Activated CD8-positive, alpha-beta memory T cell treated with anti-CD3 and anti-CD28 coated beads, Interleukin-2, amount 50 U/mL, for 24 hours (primary cell): ENCODE results near the gene HIPK1.
"Not testable (repeated sequence)": the region's sequence is repeated elsewhere in the genome, so short reads cannot be mapped to it uniquely, and the experiment has no call there.

ENCODE experiments used
- DNase-seq: peaks from one replicate; pipeline ENCODE4 v3.0.0-alpha.2; 2020; ENCODE audit errors: extremely low read depth

The HIPK1 gene

DNA sequence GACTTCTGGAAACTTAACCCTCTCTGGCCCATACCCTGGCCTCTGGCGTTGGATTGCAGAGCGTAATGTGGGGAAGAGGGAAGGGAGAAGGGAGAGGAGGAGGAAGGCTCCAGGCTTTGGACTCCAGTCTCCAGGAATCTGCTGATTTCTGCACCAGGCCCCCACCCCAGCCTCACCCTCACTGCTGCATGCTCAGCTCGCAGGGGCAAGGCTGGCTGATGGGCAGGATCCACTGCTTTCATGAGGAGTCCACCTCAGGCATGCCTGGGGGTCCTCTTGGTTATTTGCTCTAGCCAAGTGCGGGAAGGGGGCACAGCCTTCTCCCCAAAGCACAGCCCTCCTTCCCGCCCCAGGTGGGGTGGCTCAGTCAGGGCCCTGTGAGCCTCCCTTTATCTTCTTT, 53.8 kb downstream of the HIPK1 start:
- DNase-seq = no peak

DNA sequence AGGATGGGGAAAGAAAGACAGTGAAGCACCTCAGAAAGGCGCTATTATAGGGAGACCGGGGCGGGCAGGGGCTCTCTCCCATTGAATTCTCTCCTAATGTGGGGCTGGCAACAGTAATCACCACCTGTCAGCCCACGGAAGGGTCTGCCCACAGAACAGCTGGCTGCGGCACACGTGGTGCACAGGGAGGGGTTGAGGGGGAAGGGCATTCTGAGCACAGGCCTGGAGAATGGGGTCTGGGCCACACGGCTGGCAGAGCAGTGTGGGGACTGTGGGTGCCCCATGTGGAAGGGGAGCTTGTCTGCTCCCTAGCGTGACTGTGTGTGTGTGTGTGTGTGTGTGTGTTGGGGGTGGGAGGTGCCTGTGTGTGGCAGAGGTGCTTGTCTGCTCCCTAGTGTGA, 54.3 kb downstream of the HIPK1 start:
- DNase-seq = no peak

DNA sequence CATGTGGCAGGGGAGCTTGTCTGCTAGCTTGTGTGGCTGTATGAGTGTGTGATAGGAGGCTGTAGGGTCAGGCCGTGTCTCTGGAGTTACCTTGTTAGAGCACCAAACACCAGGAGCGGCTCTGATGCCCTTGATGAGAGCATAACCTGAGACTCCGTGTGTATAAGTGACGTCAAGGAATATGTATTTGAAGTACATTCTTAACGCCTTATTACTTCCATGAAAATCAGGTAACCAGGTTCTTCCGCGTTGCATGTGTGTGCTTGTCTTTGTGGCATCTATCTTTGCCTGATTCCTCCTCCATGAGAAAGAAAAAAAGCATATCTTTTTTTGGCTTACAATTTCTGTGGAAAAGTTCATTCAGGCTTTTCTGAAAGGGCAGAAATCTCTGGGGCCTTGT, 54.7 kb downstream of the HIPK1 start:
- no peak for DNase-seq

DNA sequence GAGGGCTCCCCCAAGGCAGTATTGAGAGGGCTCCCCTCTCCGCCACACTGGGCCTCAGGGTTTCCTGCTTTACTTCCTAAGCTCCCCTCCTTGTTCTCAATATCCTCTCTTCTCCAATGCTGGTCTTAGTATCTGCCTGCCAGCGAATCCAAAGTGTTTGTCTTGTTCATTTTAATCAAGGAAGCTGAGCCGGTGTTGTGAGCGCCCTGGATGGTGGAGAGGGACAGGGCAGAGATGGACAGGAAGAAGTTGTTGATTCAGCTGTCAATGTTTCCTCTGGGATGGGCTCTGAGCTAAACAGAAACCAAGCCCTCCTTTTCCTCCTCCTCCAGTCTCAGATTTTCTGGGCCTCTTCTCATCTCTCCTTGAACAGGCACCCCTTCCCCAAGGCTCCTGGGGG, 55.6 kb downstream of the HIPK1 start:
- no peak for DNase-seq

DNA sequence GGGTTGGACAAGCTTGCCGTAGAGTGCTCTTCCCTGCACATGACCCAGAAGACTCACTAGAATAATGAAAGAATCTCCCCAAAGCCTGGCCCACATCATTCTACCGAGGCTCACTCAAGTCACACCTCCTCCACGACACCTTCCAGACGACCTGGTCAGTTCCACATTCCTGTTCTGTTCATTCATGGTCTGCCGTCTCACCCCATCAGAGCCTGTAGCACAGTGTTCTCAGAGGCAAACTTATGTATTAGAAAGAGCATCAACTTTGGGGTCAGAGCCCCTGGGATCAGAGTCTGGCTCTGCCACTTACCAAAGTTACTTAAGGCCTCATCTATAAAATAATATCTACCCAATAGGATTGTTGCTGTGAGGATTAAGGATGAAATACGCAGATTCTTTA, 57.7 kb downstream of the HIPK1 start:
- no peak for DNase-seq

DNA sequence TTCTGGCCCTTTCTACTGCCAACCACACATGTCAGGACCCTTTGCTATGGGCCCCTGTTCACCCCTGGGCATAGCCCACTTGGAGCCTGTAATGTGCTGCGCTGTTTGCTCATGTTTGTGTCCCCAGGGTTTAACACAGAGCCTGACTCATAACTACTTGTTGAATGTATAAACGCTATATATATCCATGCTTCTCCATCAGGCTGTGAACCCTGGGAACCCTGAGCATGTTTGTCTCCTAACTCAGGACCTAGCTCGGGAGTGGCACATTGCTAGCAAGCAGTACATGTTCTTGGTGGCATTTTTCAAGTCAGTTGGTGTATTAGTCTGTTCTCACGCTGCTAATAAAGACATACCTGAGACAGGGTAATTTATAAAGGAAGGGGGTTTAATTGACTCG, 58.1 kb downstream of the HIPK1 start:
- no peak for DNase-seq

DNA sequence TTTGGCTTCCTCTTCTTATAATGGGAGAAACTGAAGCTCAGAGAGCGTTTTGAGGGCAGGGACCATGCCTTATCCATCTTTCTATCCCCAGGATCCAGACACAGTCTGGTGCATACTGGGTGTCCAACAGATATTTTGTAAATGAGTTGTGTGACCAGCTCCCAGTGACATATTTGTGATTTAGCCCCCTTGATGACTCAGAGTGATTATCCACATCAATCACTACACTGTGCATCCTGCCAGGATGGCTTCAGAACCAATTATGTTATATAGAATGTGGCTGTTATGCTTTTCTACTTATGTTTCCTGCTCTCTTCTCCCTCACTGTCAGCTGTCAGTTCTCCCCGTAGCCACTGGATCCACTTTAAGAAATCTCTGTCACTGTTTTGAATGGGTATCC, 61.4 kb downstream of the HIPK1 start:
- DNase-seq = no peak

DNA sequence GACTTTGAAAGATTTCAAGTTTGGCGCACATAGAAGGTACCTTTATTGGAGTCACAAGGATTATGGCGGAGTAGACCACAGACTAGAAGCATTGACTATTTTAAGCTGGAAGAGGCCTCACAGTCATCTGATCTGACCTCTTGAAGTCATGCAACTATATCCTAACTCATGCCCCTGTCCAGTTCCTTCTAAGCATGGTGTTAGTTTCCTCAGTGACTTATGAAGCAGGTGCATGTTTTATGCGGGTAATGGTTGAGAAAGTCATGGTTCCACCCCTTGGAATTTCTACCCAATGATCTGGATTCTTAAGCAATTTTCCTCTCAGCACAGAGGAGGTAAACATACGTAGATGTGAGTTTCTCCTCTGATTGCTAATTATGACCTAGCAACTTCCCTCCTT, 61.8 kb downstream of the HIPK1 start:
- no peak for DNase-seq

DNA sequence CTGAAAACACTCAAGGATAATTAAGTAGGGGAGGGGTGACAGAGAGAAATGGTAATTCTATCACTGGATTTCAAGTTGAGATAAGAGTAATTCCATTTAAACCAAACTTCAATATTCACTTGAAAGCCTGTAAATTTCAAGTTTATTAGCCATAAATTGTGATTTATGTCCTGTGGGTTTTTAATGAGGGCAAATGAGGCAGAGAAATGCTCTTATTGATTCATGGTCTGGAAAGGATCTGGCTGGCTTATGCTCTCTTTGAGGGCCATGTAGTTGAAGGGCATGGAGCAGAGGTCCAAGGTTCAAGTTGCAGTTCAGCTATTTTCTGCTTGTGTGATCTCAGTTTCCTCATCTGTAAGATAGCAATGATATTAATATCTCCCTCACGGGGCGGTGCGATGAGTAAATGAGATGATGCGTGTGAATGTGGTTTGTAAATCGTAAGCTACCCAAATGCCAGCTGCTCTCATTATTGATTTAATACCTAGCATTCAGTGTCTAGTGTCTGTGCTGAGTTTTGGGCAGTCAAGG, 62.4 kb downstream of the HIPK1 start:
- no peak for DNase-seq

DNA sequence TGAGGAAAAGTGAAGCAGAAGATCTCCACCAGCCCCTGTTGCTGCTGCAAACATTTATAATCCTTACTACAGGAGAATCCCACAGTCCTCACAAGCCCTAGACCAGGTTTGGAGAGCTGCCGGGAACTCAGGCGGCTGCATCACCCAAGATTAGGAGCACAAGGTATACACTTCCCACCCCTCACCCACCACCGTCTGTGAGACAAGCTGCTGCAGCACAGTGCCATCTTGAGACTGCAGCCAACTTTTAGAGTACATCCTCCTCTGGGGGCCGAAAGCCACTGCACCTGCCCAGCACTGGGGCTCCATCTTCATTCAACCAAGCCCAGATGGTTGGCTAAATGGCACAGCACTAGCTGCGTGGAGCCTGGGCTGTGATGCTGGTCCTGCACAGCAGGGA, 63.9 kb downstream of the HIPK1 start:
- DNase-seq = no peak

DNA sequence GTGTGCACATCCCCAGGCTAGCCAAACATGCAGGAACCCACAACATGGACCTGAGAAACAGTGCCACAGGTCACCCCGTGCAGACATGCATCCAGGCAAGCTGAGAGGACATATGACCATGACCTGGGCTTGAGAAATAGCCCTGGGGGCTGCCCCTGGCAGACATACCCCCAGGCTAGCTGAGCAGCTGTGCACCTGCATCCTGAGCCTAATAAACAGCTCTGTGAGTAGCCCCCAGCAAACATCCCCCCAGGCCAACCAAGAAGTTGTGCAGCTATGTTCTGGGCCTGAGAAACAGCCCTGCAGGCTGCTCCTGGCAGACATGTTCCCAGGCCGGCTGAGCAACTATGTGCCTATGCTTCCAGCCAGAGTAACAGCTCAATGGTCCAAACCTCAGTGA, 64.6 kb downstream of the HIPK1 start:
- no peak for DNase-seq

DNA sequence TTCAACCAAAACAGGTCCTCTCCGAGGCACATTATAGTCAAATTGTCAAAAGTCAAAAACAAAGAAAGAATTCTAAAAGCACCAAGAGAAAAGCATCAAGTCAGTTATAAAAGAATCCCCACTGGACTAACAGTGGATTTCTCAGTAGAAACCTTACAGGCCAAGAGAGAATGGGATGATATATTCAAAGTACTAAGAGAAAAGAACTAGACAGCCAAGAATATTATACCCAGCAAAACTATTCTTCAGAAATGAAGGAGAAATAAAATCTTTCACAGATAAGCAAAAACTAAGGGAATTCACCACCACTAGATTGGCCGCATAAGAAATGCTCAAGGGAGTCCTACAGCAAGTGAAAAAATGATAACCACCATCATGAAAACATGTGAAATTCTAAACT, 66.3 kb downstream of the HIPK1 start:
- DNase-seq = no peak

DNA sequence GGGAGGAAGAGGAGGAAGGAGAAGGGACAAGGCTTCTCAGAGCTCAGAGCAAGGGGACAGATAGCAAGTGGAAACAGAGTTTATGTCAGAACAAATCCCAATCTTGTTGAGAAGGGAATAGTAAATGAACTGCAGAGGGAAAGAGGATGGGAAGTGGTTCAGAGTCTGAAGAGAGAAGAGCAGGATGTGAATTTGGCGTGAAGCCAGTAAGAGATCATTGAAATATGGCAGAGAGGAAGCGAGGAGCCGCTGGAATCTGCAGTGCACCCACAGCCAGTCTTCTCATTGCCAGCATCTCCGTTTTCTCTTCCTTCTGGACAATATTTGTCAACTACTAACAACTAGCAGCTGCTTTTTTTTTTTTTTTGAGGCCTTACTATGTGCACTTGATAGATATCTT, 69.2 kb downstream of the HIPK1 start:
- DNase-seq = no peak

DNA sequence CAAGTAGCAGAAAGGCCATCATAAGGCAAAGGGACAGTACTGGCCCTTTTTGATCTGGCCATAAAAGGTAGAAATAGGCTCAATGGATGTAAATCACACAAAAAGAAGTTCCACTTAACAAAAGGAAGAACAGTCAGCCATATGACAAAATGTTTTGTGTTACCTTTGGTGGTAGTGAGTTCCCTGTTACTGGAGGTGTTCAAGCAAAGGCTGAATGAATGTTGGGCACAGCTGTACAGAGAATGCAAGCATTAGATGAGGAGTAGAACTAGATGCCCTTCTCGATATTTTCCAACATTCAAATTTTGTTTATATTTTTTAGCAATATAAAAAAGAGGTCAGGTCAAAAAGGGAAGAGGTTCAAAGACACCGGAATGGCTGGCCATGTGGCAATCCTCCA, 70.1 kb downstream of the HIPK1 start:
- no peak for DNase-seq

DNA sequence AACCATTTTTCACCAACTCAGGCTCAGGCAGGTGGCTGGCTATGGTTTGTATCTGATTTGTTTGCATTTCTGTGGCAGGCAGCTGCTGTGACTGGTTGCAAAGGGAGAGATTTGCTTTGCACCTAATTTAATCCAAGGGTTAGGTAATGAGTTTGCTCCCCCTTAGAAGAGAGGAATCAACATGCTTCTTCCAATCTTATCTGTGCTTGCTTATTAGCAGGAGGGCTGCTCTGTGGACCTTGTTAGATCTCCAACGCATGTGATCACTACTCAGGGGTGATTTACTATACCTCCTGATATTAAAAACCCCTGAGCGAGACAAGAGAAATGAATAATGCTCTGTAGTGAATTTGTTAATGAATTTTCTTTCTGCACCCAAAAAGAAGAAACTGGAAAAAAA, 70.7 kb downstream of the HIPK1 start:
- DNase-seq = no peak

DNA sequence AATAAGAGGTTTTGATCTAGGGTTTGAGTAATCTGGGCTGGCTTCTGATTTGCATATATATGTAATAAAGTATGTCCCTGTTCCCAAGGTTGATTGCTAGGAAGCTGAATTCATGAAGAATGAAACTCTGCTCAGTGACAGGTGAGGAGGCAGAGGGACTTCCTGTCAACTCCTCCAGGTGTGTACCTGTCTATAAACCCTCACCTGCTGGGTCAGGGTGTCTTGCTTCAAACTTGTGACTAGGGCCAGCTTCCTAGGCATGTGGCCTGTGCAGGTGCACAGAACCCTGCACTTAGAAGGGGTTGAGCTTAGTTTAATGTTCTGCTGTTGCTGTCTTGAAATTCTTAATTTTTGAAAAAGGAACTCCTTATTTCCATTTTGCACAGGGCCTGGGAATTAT, 71.3 kb downstream of the HIPK1 start:
- DNase-seq = no peak

DNA sequence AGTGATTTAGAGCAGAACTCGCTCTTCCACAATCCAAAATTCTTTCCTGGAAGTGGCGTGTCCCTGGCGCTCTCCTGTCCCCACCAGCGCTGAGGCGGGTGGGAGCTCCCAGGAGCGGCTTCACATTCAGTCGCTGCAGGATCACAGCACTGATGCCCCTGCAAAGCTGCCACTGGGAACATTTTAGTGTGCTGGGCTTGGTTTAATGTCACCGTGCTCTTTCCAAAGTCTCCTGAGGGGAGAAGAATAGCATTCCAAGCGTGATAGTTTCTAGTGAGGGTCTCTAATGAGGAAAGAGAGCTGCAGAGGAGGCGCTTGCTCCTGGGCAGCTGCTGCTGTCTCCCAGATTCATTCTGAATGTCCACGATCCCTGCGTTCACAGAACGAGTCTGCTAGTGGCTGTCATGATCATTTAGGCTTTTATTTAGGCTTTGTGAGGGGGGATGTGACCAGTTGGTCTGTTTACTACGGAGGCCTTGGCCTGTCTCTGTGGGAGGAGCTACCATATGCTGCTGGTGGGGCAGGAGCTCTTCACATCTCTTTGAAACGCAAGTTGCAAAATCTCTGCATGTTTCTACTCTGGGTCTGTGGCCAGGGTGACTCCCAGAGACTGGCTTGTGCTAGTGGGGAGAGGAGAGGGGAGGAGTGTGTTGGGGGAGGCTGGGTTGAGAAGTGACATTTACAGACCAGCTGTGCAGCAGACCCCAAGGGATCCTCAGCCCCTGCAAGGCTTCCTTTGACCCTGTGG, 73.5 kb downstream of the HIPK1 start:
- no peak for DNase-seq

DNA sequence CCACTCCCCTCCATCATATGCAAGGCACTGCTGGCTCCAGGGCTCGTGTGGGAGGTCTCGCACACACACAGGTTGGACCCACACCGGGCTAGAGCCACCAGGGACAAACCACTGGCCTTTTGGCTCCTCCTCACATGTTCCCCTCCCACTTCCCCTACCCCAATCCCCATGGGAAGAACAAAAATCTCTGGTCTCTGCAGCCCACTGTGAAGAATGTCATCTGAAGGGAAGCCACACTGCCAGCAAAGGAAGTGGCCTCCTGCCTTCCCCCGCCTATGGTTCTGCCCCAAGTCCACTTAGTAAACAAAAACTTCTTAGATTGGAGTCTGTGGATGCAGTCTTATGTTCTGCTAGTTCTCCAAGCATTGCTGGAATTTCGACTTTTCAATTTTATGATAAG, 74.3 kb downstream of the HIPK1 start:
- DNase-seq = no peak

DNA sequence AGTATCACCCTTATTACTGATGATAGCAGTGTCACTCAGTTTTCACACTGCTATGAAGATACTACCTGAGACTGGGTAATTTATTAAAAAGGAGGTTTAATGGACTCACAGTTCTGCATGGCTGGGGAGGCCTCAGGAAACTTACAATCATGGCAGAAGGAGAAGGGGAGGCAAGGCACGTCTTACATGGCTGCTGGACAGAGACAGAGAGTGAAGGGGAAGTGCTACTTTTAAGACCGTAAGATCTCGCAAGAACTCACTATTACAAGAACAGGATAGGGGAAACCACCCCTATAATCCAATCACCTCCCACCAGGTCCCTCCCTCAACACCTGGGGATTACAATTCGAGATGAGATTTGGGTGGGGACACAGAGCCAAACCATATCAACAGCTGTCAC, 77.7 kb downstream of the HIPK1 start:
- not testable (repeated sequence) for DNase-seq

DNA sequence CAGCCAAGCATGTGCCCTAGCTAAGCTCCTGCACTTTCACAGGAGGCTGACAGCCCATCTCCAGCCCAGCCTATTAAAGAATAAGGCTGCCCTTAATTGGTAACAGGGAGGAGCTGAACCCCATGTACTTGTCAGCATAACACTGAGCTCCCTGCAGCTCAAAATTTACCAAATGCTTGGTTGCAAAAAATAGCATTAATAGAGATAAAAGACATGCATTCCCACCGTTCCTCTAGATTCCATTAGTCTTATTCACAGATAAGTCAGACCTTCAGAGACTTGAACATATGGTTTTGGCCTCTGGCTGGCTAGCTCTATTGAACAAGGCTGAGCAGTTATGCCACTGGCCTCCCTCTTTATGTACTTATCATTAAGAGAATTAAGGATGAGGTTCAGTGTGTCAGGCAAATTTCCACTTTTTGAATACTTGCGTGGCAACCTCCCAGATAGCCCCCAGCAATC, 79.4 kb downstream of the HIPK1 start:
- DNase-seq = no peak

DNA sequence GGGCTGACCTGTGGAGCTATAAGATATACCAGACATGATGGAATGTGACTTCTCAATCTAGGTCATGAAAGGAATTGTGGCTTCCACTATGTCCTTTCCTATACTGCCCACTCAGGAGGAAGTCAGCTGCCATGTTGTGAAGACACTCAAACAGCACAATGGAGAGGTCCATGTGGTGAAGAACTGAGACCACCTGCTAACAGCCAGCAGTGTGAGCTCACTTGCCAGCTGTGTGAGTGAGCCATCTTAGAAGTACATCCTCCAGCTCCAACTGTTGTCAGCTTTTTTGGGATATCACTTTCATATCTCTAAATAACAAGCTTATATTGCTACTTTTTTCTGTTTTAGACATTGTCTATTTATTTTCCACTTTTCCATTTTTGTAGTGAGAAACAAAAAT, 79.9 kb downstream of the HIPK1 start:
- DNase-seq = no peak

DNA sequence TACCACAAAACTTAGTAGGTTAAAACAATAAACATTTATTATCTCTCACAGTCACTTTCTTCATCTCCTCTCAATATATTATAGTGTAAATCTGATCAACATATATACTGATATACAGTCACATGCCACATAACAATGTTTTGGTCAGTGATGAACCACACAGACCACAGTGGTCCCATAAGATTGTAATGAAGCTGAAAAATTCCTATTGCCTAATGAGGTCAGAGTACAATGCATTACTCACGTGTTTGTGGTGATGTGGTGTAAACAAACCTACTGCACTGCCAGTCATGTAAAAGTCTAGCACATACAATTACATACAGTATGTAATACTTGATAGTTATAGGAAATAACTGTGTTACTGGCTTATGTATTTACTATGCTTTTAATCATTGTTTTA, 80.3 kb downstream of the HIPK1 start:
- DNase-seq = no peak

DNA sequence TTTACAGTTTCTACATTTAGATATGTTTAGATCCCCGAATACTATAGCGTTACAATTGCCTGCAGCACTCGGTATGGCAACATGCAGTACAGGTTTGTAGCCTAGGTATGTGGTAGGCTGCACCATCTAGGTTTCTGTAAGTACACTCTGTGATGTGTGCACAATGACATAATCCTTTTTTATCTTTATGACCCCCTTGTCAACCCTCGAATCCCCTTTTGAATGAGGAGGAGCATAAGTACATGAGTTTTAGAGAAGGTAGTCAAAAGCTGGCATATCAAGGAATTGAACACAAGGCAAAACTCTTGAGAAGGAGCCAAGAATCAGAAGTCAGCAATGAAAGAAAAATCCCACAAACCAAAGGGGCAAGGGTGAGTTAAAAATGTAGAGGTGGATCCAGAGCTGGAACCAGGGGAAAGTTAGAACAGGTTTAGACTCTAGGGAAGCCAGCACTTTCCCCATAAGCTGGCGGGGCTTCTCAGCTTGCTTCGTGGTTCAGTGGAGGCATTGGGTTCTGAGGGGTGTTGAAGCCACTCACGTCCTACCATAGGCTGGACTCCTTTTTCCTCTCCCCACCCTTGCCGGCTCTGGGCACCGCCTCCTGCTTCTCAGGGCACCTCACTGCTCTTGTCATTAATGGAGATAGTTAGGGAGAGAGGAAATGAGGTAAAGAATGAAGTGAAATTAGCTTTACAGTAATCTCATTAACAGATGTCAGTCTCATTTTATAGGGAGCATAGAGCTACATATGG, 81.5 kb downstream of the HIPK1 start:
- DNase-seq = no peak
